Vagina (tissue), 2 donors: Measurements from ENCODE around the gene CSNK2A2. TPM values are rescaled to one million over a fixed set of nuclear protein-coding genes. Genes with fewer than 3 reads are reported as not detected.

Experiments used
- DNase-seq, 2 donors: peaks; one replicate each; pipeline ENCODE4 v3.0.0-alpha.2; 2017; ENCODE audit errors: extremely low spot score in 2 of 2
- H3K27ac ChIP-seq: fragments of 200-600 bp; sonication (generic); one replicate; pipeline ENCODE4 v1.5.1; 2019
- H3K27me3 ChIP-seq: fragments of 200-600 bp; sonication (generic); one replicate; pipeline ENCODE4 v1.5.1; 2019
- H3K36me3 ChIP-seq, 2 donors: fragments of 200-600 bp; sonication (generic); one replicate each; pipeline ENCODE4 v1.5.1; 2017 to 2019
- H3K4me1 ChIP-seq: fragments of 200-600 bp; sonication (generic); one replicate; pipeline ENCODE4 v1.5.1; 2019
- H3K4me3 ChIP-seq, 2 donors: fragments of 200-600 bp; sonication (generic); 1 replicate in 1 of 2; 2 replicates in 1 of 2; pipeline ENCODE4 v1.5.1; 2016 to 2019
- H3K9me3 ChIP-seq: fragments of 200-600 bp; sonication (generic); one replicate; pipeline ENCODE4 v1.5.1; 2019
- CTCF ChIP-seq, 3 experiments: fragments of 450-650 bp in 2 of 3; fragments of 200-600 bp in 1 of 3; sonication (generic) in 1 of 3; IDR thresholded peaks; one replicate each; pipeline ENCODE4 v1.5.1; 2017 to 2019; ENCODE audit warnings: antibody characterized with exemption in 3 of 3, mild to moderate bottlenecking in 2 of 3, moderate library complexity in 2 of 3
- POLR2A ChIP-seq, 2 donors: fragments of 450-650 bp; IDR thresholded peaks; one replicate each; pipeline ENCODE4 v1.6.1; 2017; ENCODE audit warnings: antibody characterized with exemption in 2 of 2, mild to moderate bottlenecking in 2 of 2, moderate library complexity in 2 of 2
- POLR2AphosphoS5 ChIP-seq, 2 donors: sonication (generic); formaldehyde crosslinking; IDR thresholded peaks; one replicate each; pipeline ENCODE4 v1.9.0; 2017; ENCODE audit warnings: antibody characterized with exemption in 2 of 2, mild to moderate bottlenecking in 2 of 2, low read depth in 1 of 2; ENCODE audit not compliant: insufficient read depth in 1 of 2
- intact Hi-C: fragments of 100-400 bp; cut with DNase I; formaldehyde crosslinking; loops from one replicate; pipeline ENCODE4 v1.15.1; 2023
- total RNA-seq: library from RNA; depleted of rRNA; stranded (reverse); fragments of >200 nt; gene quantifications from one replicate; pipeline ENCODE4 v1.2.3, GENCODE V29; 2016

The CSNK2A2 gene
- total RNA-seq, 1 donor from 2014 or later: 28.5 TPM

- H3K9me3 ChIP-seq: no peaks in the 10 kb centered on the region
- no peak for DNase-seq
Observed at GRCh38 chr16:58234831-58235595, 37.1 kb upstream of the CSNK2A2 start.

GRCh38 chr16:58230259-58230658 lies 32.4 kb upstream of the CSNK2A2 start:
- no peaks in the 10 kb centered on the region for H3K27me3 ChIP-seq
- no peaks in the 10 kb centered on the region for H3K9me3 ChIP-seq
- TF ChIP-seq POLR2AphosphoS5 (IDR thresholded peaks at IDR 0.05; ENCODE audit: insufficient read depth in 1 of 2, low read depth in 1 of 2): no peak
- TF ChIP-seq POLR2A (IDR thresholded peaks at IDR 0.05): no peak
- no peak for TF ChIP-seq CTCF (IDR thresholded peaks at IDR 0.05)
- DNase-seq: no peak
- H3K36me3 ChIP-seq: no peaks in the 10 kb centered on the region
- intact Hi-C loops: no loop called here
- no peak overlapping the region for H3K4me3 ChIP-seq
- H3K4me1 ChIP-seq: no peaks in the 10 kb centered on the region
- H3K27ac ChIP-seq: no peak overlapping the region

More at GRCh38 chr16:58234831-58235595, 37.1 kb upstream of the CSNK2A2 start:
- TF ChIP-seq POLR2AphosphoS5 (IDR thresholded peaks at IDR 0.05; ENCODE audit: insufficient read depth in 1 of 2, low read depth in 1 of 2) (no peak), POLR2A (IDR thresholded peaks at IDR 0.05) (no peak), CTCF (IDR thresholded peaks at IDR 0.05) (no peak)
- H3K4me1 ChIP-seq: peaks cover 12% of the 10 kb centered on the region
- intact Hi-C loops: no loop called here
- H3K27me3 ChIP-seq: no peaks in the 10 kb centered on the region
- H3K4me3 ChIP-seq: no peak overlapping the region
- H3K36me3 ChIP-seq: no peaks in the 10 kb centered on the region
- no peak overlapping the region for H3K27ac ChIP-seq

- no peak overlapping the region for H3K27ac ChIP-seq
- H3K4me1 ChIP-seq: no peaks in the 10 kb centered on the region
- DNase-seq: no peak
- no peaks in the 10 kb centered on the region for H3K36me3 ChIP-seq
- intact Hi-C loops: no loop called here
- TF ChIP-seq CTCF (IDR thresholded peaks at IDR 0.05) (no peak), POLR2AphosphoS5 (IDR thresholded peaks at IDR 0.05; ENCODE audit: insufficient read depth in 1 of 2, low read depth in 1 of 2) (no peak), POLR2A (IDR thresholded peaks at IDR 0.05) (no peak)
- H3K27me3 ChIP-seq: no peaks in the 10 kb centered on the region
- H3K9me3 ChIP-seq: no peaks in the 10 kb centered on the region
- H3K4me3 ChIP-seq: no peak overlapping the region
Observed at GRCh38 chr16:58226790-58227189, 28.9 kb upstream of the CSNK2A2 start.

- intact Hi-C loops: no loop called here
- Histone ChIP-seq H3K27ac (no peak overlapping the region), H3K27me3 (no peaks in the 10 kb centered on the region), H3K4me1 (no peaks in the 10 kb centered on the region), H3K36me3 (no peaks in the 10 kb centered on the region), H3K9me3 (no peaks in the 10 kb centered on the region), H3K4me3 (no peak overlapping the region)
- DNase-seq: no peak
- no peak for TF ChIP-seq POLR2AphosphoS5 (IDR thresholded peaks at IDR 0.05; ENCODE audit: insufficient read depth in 1 of 2, low read depth in 1 of 2)
- TF ChIP-seq CTCF (IDR thresholded peaks at IDR 0.05): no peak
- TF ChIP-seq POLR2A (IDR thresholded peaks at IDR 0.05): no peak
Observed at GRCh38 chr16:58225965-58226602, 28.2 kb upstream of the CSNK2A2 start.
